MCF 10A (cell line): Measurements from ENCODE around the gene TRH. TPM values are rescaled to one million over a fixed set of nuclear protein-coding genes. Genes with fewer than 3 reads are reported as not detected.

Experiments used
- Bru-seq: library from RNA; stranded (reverse); fragments of 400-500 nt; gene quantifications from one replicate; lab custom pipeline; 2021; lab: Mats Ljungman, UMichigan
- BruChase-seq, 2 experiments: library from RNA; stranded (reverse); fragments of 400-500 nt; gene quantifications; one replicate each; lab custom pipeline; 2021; lab: Mats Ljungman, UMichigan
- BruUV-seq: library from RNA; stranded (reverse); fragments of 400-500 nt; replicated peaks from 2 replicates; lab custom pipeline; 2021; lab: Mats Ljungman, UMichigan
- CTCF ChIA-PET: fragments of 300-600 bp; sonication (Branson Sonifier 250); formaldehyde crosslinking; extraction: SDS; loops from one replicate; lab custom pipeline; 2021; ENCODE audit warnings: antibody characterized with exemption, inconsistent platforms; lab: Yijun Ruan, JAX
- POLR2A ChIA-PET: fragments of 300-600, 350-650 bp; sonication (Branson Sonifier 250); formaldehyde crosslinking; extraction: SDS; loops from one replicate; lab custom pipeline; 2020; ENCODE audit warnings: antibody characterized with exemption, inconsistent platforms; lab: Yijun Ruan, JAX
- DNase-seq: peaks from one replicate; pipeline ENCODE4 v3.0.0-alpha.2; 2018; ENCODE audit not compliant: unreplicated experiment
- H3K27ac Mint-ChIP-seq: one replicate; pipeline ENCODE4 v1.8.0; 2022; ENCODE audit warnings: mild to moderate bottlenecking, low read depth, mixed read lengths; ENCODE audit not compliant: unreplicated experiment
- H3K27me3 Mint-ChIP-seq: one replicate; pipeline ENCODE4 v1.8.0; 2022; ENCODE audit warnings: mixed read lengths; ENCODE audit not compliant: insufficient read depth, unreplicated experiment
- H3K36me3 Mint-ChIP-seq: one replicate; pipeline ENCODE4 v1.8.0; 2022; ENCODE audit warnings: mild to moderate bottlenecking, moderate library complexity, mixed read lengths; ENCODE audit not compliant: insufficient read depth, unreplicated experiment
- H3K4me1 Mint-ChIP-seq: one replicate; pipeline ENCODE4 v1.8.0; 2022; ENCODE audit warnings: mixed read lengths; ENCODE audit not compliant: insufficient read depth, unreplicated experiment
- H3K4me3 Mint-ChIP-seq: one replicate; pipeline ENCODE4 v1.8.0; 2022; ENCODE audit warnings: mild to moderate bottlenecking, moderate library complexity, mixed read lengths; ENCODE audit not compliant: unreplicated experiment
- H3K9me3 Mint-ChIP-seq: one replicate; pipeline ENCODE4 v1.8.0; 2022; ENCODE audit warnings: mixed read lengths; ENCODE audit not compliant: unreplicated experiment
- intact Hi-C: fragments of 100-400 bp; cut with micrococcal nuclease; formaldehyde crosslinking; loops from 2 replicates; pipeline ENCODE4 v1.14.1; 2022
- long read RNA-seq: library from polyadenylated mRNA; stranded (forward); transcript quantifications from one replicate; pipeline ENCODE4 v2.0.0, GENCODE V29; 2022
- total RNA-seq: library from RNA; stranded (reverse); gene quantifications from 2 replicates; pipeline ENCODE4 v1.2.3, GENCODE V29; 2022
- TF ChIP-seq, protein P1 (sequence below): fragments of 200-600 bp; IDR thresholded peaks from one replicate; pipeline ENCODE4 v1.8.0; 2022; ENCODE audit warnings: antibody characterized with exemption, mild to moderate bottlenecking; ENCODE audit not compliant: unreplicated experiment

The TRH gene, protein sequence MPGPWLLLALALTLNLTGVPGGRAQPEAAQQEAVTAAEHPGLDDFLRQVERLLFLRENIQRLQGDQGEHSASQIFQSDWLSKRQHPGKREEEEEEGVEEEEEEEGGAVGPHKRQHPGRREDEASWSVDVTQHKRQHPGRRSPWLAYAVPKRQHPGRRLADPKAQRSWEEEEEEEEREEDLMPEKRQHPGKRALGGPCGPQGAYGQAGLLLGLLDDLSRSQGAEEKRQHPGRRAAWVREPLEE
- total RNA-seq = not detected in 2 replicates
- Bru-seq, nascent RNA = not detected
- not detected for BruChase-seq, experiment 1, labeled RNA remaining after a 6-hour chase
- not detected for BruChase-seq, experiment 2, labeled RNA remaining after a 2-hour chase
- long read RNA-seq = 0 reads

DNA sequence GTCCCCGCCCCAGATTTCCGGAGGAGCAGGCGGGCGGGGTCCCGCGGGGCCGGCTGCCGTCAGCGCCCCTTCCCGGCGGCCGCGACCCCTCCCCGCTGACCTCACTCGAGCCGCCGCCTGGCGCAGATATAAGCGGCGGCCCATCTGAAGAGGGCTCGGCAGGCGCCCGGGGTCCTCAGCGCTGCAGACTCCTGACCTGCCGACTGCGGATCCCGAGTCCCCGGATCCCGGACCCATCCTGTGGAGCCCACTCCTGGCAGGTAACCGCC is at the start of gene TRH:
Gene TRH (plus strand): TSS at position 157 of the 269 bp plus-strand sequence. CDS start 1,097 bp downstream, outside the sequence.
- TF ChIP-seq, protein P1, sequence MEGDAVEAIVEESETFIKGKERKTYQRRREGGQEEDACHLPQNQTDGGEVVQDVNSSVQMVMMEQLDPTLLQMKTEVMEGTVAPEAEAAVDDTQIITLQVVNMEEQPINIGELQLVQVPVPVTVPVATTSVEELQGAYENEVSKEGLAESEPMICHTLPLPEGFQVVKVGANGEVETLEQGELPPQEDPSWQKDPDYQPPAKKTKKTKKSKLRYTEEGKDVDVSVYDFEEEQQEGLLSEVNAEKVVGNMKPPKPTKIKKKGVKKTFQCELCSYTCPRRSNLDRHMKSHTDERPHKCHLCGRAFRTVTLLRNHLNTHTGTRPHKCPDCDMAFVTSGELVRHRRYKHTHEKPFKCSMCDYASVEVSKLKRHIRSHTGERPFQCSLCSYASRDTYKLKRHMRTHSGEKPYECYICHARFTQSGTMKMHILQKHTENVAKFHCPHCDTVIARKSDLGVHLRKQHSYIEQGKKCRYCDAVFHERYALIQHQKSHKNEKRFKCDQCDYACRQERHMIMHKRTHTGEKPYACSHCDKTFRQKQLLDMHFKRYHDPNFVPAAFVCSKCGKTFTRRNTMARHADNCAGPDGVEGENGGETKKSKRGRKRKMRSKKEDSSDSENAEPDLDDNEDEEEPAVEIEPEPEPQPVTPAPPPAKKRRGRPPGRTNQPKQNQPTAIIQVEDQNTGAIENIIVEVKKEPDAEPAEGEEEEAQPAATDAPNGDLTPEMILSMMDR = no peak
- ChIA-PET CTCF (no interaction called here), POLR2A (no interaction called here)
- no peak for DNase-seq
- H3K36me3 Mint-ChIP-seq = no peaks in the 10 kb centered on the region
- H3K9me3 Mint-ChIP-seq = no peaks in the 10 kb centered on the region
- peaks cover 71% of the 10 kb centered on the region for H3K27me3 Mint-ChIP-seq
- no peak within 1 kb of the TSS for H3K27ac Mint-ChIP-seq
- intact Hi-C loops = no loop called here
- H3K4me1 Mint-ChIP-seq = no peaks in the 10 kb centered on the region
- no TSS peak for BruUV-seq
- no peak within 1 kb of the TSS for H3K4me3 Mint-ChIP-seq

DNA sequence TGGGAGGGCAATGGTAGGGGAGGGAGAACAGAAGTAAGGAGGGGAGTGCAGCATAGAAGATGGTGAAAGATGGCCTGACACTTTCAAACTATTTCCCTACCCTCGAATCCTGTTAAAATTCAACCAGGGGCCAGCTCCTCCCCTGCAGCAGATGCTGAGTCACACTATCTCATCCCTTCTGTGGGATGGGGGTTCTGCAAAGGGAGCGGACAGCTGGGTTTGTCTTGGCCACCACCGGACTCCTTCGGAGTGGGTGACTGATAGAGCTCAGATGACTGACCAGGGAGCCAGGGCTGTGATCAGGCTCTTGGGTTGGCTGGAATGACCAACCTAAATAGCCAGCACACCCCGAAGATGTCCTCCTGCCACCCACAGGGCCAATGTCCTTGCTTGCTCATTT is 47.4 kb upstream of the TRH start:
- intact Hi-C loops = no loop called here
- CTCF ChIA-PET = interaction anchor here (0.6 to 5.9 kb wide), 4 partner anchors 8 to 275 kb away, joined by 3 to 33 read pairs (median 4); no protein-coding TSS in a partner anchor

DNA sequence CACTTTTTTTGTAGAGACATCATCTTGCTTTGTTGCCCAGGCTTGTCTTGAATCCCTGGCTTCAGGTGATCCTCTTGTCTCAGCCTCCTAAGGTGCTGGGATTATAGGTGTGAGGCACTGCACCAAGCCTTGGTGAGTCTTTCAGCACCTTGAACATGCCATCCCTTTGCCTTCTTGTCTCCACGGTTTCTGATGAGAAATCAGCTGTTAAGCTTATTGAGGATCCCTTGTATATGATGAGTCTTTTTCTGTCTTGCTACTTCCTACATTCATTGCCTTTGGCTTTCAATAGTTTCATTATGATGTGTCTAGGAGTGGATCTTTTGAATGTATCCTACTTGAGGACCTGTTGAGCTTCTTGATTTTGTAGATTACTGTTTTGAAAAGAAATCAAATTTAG is 45.1 kb upstream of the TRH start:
- no peaks in the 10 kb centered on the region for H3K36me3 Mint-ChIP-seq
- BruUV-seq = no TSS peak
- H3K27ac Mint-ChIP-seq = no peak overlapping the region
- peaks cover 2% of the 10 kb centered on the region for H3K4me1 Mint-ChIP-seq
- no peaks in the 10 kb centered on the region for H3K27me3 Mint-ChIP-seq
- intact Hi-C loops = no loop called here
- peaks cover 14% of the 10 kb centered on the region for H3K9me3 Mint-ChIP-seq
- no peak for DNase-seq
- ChIA-PET CTCF (interaction anchor here (0.6 to 1.0 kb wide), 4 partner anchors 16 to 546 kb away, joined by 3 read pairs; no protein-coding TSS in a partner anchor), POLR2A (no interaction called here)
- no peak overlapping the region for H3K4me3 Mint-ChIP-seq
- TF ChIP-seq, protein P1 = no peak

More for the DNA sequence above, 47.4 kb upstream of the TRH start:
- Mint-ChIP-seq H3K27ac (no peak overlapping the region), H3K4me1 (no peaks in the 10 kb centered on the region), H3K36me3 (no peaks in the 10 kb centered on the region), H3K4me3 (no peak overlapping the region), H3K9me3 (peaks cover 14% of the 10 kb centered on the region), H3K27me3 (no peaks in the 10 kb centered on the region)
- no peak for DNase-seq
- POLR2A ChIA-PET = no interaction called here
- BruUV-seq = no TSS peak
- TF ChIP-seq, protein P1 = no peak

DNA sequence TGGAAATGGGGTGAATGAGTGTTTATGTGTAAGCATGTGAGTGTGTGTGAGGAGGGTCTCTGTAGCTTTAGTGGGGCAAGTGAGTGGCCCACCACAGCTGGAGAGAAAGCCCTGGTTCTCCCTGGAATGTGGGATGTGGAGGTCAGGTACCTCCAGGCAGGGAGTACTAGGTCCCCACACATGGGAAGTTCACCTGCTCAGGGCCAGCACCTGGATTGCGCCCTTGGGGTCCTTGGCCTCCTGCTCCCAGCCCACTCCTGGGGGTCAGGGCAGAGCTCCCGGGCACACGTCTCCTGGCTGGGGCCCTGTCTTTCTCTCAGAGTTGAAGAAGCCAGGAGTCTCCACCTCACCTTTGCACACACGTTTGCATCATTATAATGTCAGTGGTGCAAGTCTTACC is 41.0 kb upstream of the TRH start:
- POLR2A ChIA-PET = no interaction called here
- Mint-ChIP-seq H3K4me3 (no peak overlapping the region), H3K36me3 (peaks cover 9% of the 10 kb centered on the region), H3K4me1 (peaks cover 17% of the 10 kb centered on the region), H3K27ac (no peak overlapping the region), H3K9me3 (peaks cover 7% of the 10 kb centered on the region), H3K27me3 (no peaks in the 10 kb centered on the region)
- no peak for DNase-seq
- CTCF ChIA-PET = interaction anchor here (0.5 to 3.4 kb wide), 30 partner anchors 9 to 1099 kb away, joined by 3 to 33 read pairs (median 4); no protein-coding TSS in a partner anchor
- intact Hi-C loops = loop anchor here (5.0 kb wide), 1 partner anchor 551 kb away; no protein-coding TSS in a partner anchor
- TF ChIP-seq, protein P1 = no peak
- BruUV-seq = no TSS peak
